GM23338 (cell line): ENCODE measurements around the gene HOXC9. TPM values are rescaled to one million over a fixed set of nuclear protein-coding genes. Genes with fewer than 3 reads are reported as not detected.
A peak's percentile ranks its signal among the peaks of the same experiment; 100 is the strongest.

Experiments used
- ATAC-seq: fragments of 200-7000 bp; cut with Tn5 transposase; 3 replicates; pipeline ENCODE4 v1.9.1; 2020
- DNase-seq: peaks from one replicate; pipeline ENCODE4 v3.0.0-alpha.2; 2015; ENCODE audit warnings: low spot score
- H2AFZ ChIP-seq: fragments of 200-600 bp; sonication (generic); 2 replicates; pipeline ENCODE4 v1.8.0; 2016; ENCODE audit warnings: antibody characterized with exemption, mild to moderate bottlenecking, moderate library complexity
- H3F3A ChIP-seq: fragments of 200-600 bp; sonication (generic); replicated peaks from 2 replicates; pipeline ENCODE4 v1.8.0; 2017; ENCODE audit warnings: antibody characterized with exemption, mixed run types, low read depth
- H3K27ac ChIP-seq: fragments of 200-600 bp; sonication (generic); 2 replicates; pipeline ENCODE4 v1.6.1; 2016; ENCODE audit warnings: low read depth
- H3K27me3 ChIP-seq: fragments of 200-600 bp; sonication (generic); 2 replicates; pipeline ENCODE4 v1.8.0; 2016; ENCODE audit warnings: mild to moderate bottlenecking, mixed run types, moderate library complexity; ENCODE audit not compliant: insufficient read depth
- H3K36me3 ChIP-seq: fragments of 200-600 bp; sonication (generic); 2 replicates; pipeline ENCODE4 v1.8.0; 2016; ENCODE audit warnings: mild to moderate bottlenecking; ENCODE audit not compliant: insufficient read depth
- H3K4me1 ChIP-seq: fragments of 200-600 bp; sonication (generic); 2 replicates; pipeline ENCODE4 v1.8.0; 2016; ENCODE audit warnings: mild to moderate bottlenecking, moderate library complexity; ENCODE audit not compliant: insufficient read depth
- H3K4me2 ChIP-seq: fragments of 200-600 bp; sonication (generic); 2 replicates; pipeline ENCODE4 v1.7.1; 2017; ENCODE audit warnings: mixed run types
- H3K4me3 ChIP-seq: fragments of 200-600 bp; sonication (generic); 2 replicates; pipeline ENCODE4 v1.6.1; 2016; ENCODE audit warnings: mixed run types
- H3K79me2 ChIP-seq: fragments of 200-600 bp; sonication (generic); replicated peaks from 2 replicates; pipeline ENCODE4 v1.8.0; 2017; ENCODE audit warnings: mild to moderate bottlenecking; ENCODE audit not compliant: insufficient read depth
- H3K9me2 ChIP-seq: fragments of 200-600 bp; sonication (generic); 2 replicates; pipeline ENCODE4 v1.8.0; 2017; ENCODE audit not compliant: insufficient read depth
- H4K20me1 ChIP-seq: fragments of 200-600 bp; sonication (generic); replicated peaks from 2 replicates; pipeline ENCODE4 v1.8.0; 2017; ENCODE audit warnings: mild to moderate bottlenecking; ENCODE audit not compliant: insufficient read depth
- H3K27ac Mint-ChIP-seq: 2 replicates; pipeline ENCODE4 v1.8.0; 2020; ENCODE audit warnings: inconsistent platforms, mild to moderate bottlenecking, moderate library complexity, mixed read lengths
- H3K27me3 Mint-ChIP-seq: 3 replicates; pipeline ENCODE4 v1.8.0; 2022; ENCODE audit warnings: low read depth, mild to moderate bottlenecking, moderate library complexity, mixed read lengths, inconsistent platforms; ENCODE audit not compliant: insufficient read depth, poor library complexity
- H3K36me3 Mint-ChIP-seq: 3 replicates; pipeline ENCODE4 v1.8.0; 2021; ENCODE audit warnings: low read depth, mild to moderate bottlenecking, inconsistent platforms, moderate library complexity, mixed read lengths
- H3K4me1 Mint-ChIP-seq: 3 replicates; pipeline ENCODE4 v1.8.0; 2020; ENCODE audit warnings: mild to moderate bottlenecking, inconsistent platforms, mixed read lengths
- H3K4me3 Mint-ChIP-seq: 3 replicates; pipeline ENCODE4 v1.8.0; 2021; ENCODE audit warnings: moderate library complexity, mild to moderate bottlenecking, inconsistent platforms, mixed read lengths
- H3K9me3 Mint-ChIP-seq: 3 replicates; pipeline ENCODE4 v1.8.0; 2020; ENCODE audit warnings: moderate library complexity, mild to moderate bottlenecking, inconsistent platforms, mixed read lengths
- EZH2 ChIP-seq: fragments of 200-600 bp; sonication (generic); IDR thresholded peaks from one replicate; pipeline ENCODE4 v1.8.0; 2017; ENCODE audit warnings: antibody characterized with exemption, mild to moderate bottlenecking, low read depth; ENCODE audit not compliant: unreplicated experiment
- EZH2phosphoT487 ChIP-seq: fragments of 200-600 bp; sonication (generic); IDR thresholded peaks from one replicate; pipeline ENCODE4 v1.8.1; 2018; ENCODE audit warnings: antibody characterized with exemption; ENCODE audit not compliant: unreplicated experiment
- JUNB ChIP-seq: IDR thresholded peaks from one replicate; pipeline ENCODE4 v1.6.1; 2016; ENCODE audit warnings: antibody characterized with exemption; ENCODE audit not compliant: unreplicated experiment
- NANOG ChIP-seq: IDR thresholded peaks from 2 replicates; pipeline ENCODE4 v1.6.1; 2016; ENCODE audit warnings: antibody characterized with exemption, borderline replicate concordance
- ZNF114 ChIP-seq: fragments of 250-450 bp; sonication (Bioruptor Pico); IDR thresholded peaks from 2 replicates; pipeline ENCODE4 v1.5.0; 2020; ENCODE audit warnings: mild to moderate bottlenecking, moderate library complexity
- polyA plus RNA-seq: library from polyadenylated mRNA; unstranded; fragments of >200 nt; fragmentation: Nextera tagmentation; extraction: Ambion mirVana; gene quantifications from 2 replicates; pipeline ENCODE4 v1.2.1, GENCODE V29; 2016
- total RNA-seq: library from RNA; depleted of rRNA; stranded (reverse); fragments of >200 nt; shearing (Covaris generic); gene quantifications from 2 replicates; pipeline ENCODE4 v1.2.3, GENCODE V29; 2014

The HOXC9 gene
- total and polyA plus RNA-seq, 2 experiments from 2014 or later, result not detected

- H3K36me3 Mint-ChIP-seq, result no peaks in the 10 kb centered on the region; the same call in 2 of the 3 replicates
- peaks cover 100% of the 10 kb centered on the region for H3K27me3 Mint-ChIP-seq
- H2AFZ ChIP-seq, result no peak overlapping the region
- DNase-seq (no peak), ATAC-seq (no peak)
- H3F3A ChIP-seq, result peaks cover 43% of the 10 kb centered on the region
- no peaks in the 10 kb centered on the region for H3K9me2 ChIP-seq
- peaks cover 5% of the 10 kb centered on the region; the same call in 2 of the 3 replicates for H3K9me3 Mint-ChIP-seq
- H3K36me3 ChIP-seq, result no peaks in the 10 kb centered on the region
- H3K4me1 ChIP-seq, result peaks cover 42% of the 10 kb centered on the region
- H3K4me2 ChIP-seq, result peak overlapping the region; percentile 26; the same call in 1 of the 2 replicates
- no peaks in the 10 kb centered on the region for H3K79me2 ChIP-seq
- H3K27ac Mint-ChIP-seq, result no peak overlapping the region
- no peak overlapping the region for H3K27ac ChIP-seq
- no peak overlapping the region; the same call in 2 of the 3 replicates for H3K4me3 Mint-ChIP-seq
- H4K20me1 ChIP-seq, result peaks cover 44% of the 10 kb centered on the region
- peaks cover 40% of the 10 kb centered on the region for H3K4me1 Mint-ChIP-seq
- peaks cover 100% of the 10 kb centered on the region for H3K27me3 ChIP-seq
- H3K4me3 ChIP-seq, result no peak overlapping the region
- peak; percentile 92 for TF ChIP-seq EZH2
- no peak for TF ChIP-seq ZNF114 (CRISPR knock-in tag)
These were observed 8.9 kb upstream of the HOXC9 start for GRCh38 chr12:53991077-53991460.

GRCh38 chr12:53992377-53992889 is 7.5 kb upstream of the HOXC9 start:
- peaks cover 41% of the 10 kb centered on the region for H3K4me1 ChIP-seq
- H3F3A ChIP-seq, result peaks cover 49% of the 10 kb centered on the region
- Mint-ChIP-seq H3K27ac (no peak overlapping the region), H3K27me3 (peaks cover 100% of the 10 kb centered on the region), H3K4me3 (no peak overlapping the region), H3K9me3 (no peaks in the 10 kb centered on the region; the same call in 2 of the 3 replicates), H3K4me1 (peaks cover 38% of the 10 kb centered on the region), H3K36me3 (no peaks in the 10 kb centered on the region; the same call in 2 of the 3 replicates)
- TF ChIP-seq NANOG (no peak), EZH2 (peak; percentile 74)
- no peaks in the 10 kb centered on the region for H3K9me2 ChIP-seq
- ATAC-seq (no peak), DNase-seq (no peak)
- peaks cover 100% of the 10 kb centered on the region for H3K27me3 ChIP-seq
- no peaks in the 10 kb centered on the region for H3K79me2 ChIP-seq
- no peak overlapping the region for H3K27ac ChIP-seq
- no peaks in the 10 kb centered on the region for H3K36me3 ChIP-seq
- no peak overlapping the region for H3K4me2 ChIP-seq
- no peak overlapping the region for H2AFZ ChIP-seq
- peaks cover 40% of the 10 kb centered on the region for H4K20me1 ChIP-seq
- H3K4me3 ChIP-seq, result no peak overlapping the region

GRCh38 chr12:53993162-53994008 is 6.6 kb upstream of the HOXC9 start:
- Histone ChIP-seq H3K4me3 (no peak overlapping the region), H3K4me1 (peaks cover 47% of the 10 kb centered on the region), H3K4me2 (no peak overlapping the region), H2AFZ (no peak overlapping the region), H3K9me2 (no peaks in the 10 kb centered on the region), H3K79me2 (no peaks in the 10 kb centered on the region), H3K27me3 (peaks cover 100% of the 10 kb centered on the region), H3K27ac (no peak overlapping the region), H3F3A (peaks cover 51% of the 10 kb centered on the region), H3K36me3 (no peaks in the 10 kb centered on the region), H4K20me1 (peaks cover 31% of the 10 kb centered on the region)
- H3K4me1 Mint-ChIP-seq, result peaks cover 48% of the 10 kb centered on the region
- no peaks in the 10 kb centered on the region; the same call in 2 of the 3 replicates for H3K36me3 Mint-ChIP-seq
- no peaks in the 10 kb centered on the region; the same call in 1 of the 3 replicates for H3K9me3 Mint-ChIP-seq
- ATAC-seq (no peak), DNase-seq (no peak)
- H3K27ac Mint-ChIP-seq, result no peak overlapping the region
- H3K27me3 Mint-ChIP-seq, result peaks cover 100% of the 10 kb centered on the region
- peak; percentile 98 for TF ChIP-seq EZH2
- no peak for TF ChIP-seq JUNB
- TF ChIP-seq ZNF114 (CRISPR knock-in tag), result no peak
- peak; percentile 18 for TF ChIP-seq EZH2phosphoT487
- H3K4me3 Mint-ChIP-seq, result no peak overlapping the region; the same call in 2 of the 3 replicates
